ENCODE results near the gene FAM3D. TPM values are rescaled to one million over a fixed set of nuclear protein-coding genes. Genes with fewer than 3 reads are reported as not detected.

FAM3D gene
- total RNA-seq, 1 donor from 2014 or later = not detected

DNA sequence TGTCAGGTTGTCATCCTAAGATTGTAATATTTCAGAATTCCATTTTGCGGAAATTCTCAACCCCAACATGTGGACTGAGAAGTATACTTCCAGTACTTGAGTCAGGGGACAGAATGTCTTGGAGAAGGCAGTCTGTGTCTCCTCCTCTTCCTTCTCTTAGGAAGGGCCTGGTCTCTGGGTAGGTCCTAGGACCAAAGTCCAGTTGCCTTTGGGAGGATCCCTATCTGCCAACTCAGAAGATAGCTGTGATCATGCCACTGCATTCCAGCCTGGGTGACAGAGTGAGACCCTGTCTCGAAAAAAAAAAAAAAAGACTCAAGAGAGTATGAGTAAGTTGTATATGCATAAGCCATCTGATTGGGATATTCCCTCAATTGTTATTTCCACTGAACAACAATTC, 23.9 kb upstream of the FAM3D start:
- POLR2A ChIA-PET = no interaction called here
- no peak for ATAC-seq (ENCODE audit: low read depth)
- no peaks in the 10 kb centered on the region for H3K4me1 Mint-ChIP-seq
- CTCF ChIA-PET = interaction anchor here (0.6 kb wide), 1 partner anchor 224 kb away, joined by 3 read pairs; no protein-coding TSS in a partner anchor
- DNase-seq = no peak
- H3K27me3 Mint-ChIP-seq = peaks cover 6% of the 10 kb centered on the region
- no peaks in the 10 kb centered on the region for H3K36me3 Mint-ChIP-seq (ENCODE audit: low read depth)
- TF ChIP-seq, protein P1, sequence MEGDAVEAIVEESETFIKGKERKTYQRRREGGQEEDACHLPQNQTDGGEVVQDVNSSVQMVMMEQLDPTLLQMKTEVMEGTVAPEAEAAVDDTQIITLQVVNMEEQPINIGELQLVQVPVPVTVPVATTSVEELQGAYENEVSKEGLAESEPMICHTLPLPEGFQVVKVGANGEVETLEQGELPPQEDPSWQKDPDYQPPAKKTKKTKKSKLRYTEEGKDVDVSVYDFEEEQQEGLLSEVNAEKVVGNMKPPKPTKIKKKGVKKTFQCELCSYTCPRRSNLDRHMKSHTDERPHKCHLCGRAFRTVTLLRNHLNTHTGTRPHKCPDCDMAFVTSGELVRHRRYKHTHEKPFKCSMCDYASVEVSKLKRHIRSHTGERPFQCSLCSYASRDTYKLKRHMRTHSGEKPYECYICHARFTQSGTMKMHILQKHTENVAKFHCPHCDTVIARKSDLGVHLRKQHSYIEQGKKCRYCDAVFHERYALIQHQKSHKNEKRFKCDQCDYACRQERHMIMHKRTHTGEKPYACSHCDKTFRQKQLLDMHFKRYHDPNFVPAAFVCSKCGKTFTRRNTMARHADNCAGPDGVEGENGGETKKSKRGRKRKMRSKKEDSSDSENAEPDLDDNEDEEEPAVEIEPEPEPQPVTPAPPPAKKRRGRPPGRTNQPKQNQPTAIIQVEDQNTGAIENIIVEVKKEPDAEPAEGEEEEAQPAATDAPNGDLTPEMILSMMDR (IDR thresholded peaks at IDR 0.05) = no peak
- no peak overlapping the region for H3K27ac Mint-ChIP-seq
- intact Hi-C loops (cut with micrococcal nuclease) = no loop called here
- peaks cover 9% of the 10 kb centered on the region for H3K9me3 Mint-ChIP-seq
- no peak overlapping the region for H3K4me3 Mint-ChIP-seq

DNA sequence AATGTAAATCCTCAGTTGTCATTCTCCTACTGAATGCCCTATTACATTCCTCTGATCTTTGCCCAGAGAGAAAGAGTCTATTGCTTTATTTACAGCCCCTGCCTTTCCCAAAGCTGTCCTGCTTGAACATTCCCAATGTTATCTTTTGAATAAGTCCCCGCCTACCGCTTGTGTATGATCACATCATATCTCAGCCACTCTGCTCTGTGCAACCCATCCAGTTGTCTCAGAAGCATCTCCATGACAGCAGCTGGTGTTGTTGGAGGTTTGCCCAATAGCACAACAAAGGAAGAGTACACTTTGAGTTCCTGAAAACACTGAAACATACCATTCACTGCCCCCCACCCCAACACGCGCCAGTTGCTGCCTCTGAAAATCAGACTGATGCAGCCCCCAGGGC, 22.0 kb upstream of the FAM3D start:
- Mint-ChIP-seq H3K36me3 (ENCODE audit: low read depth) (no peaks in the 10 kb centered on the region), H3K4me1 (no peaks in the 10 kb centered on the region), H3K4me3 (no peak overlapping the region), H3K9me3 (peaks cover 9% of the 10 kb centered on the region), H3K27me3 (peaks cover 6% of the 10 kb centered on the region), H3K27ac (no peak overlapping the region)
- TF ChIP-seq, protein P1 (IDR thresholded peaks at IDR 0.05) = no peak
- ChIA-PET CTCF (no interaction called here), POLR2A (no interaction called here)
- intact Hi-C loops (cut with micrococcal nuclease) = no loop called here
- no peak for DNase-seq
- no peak for ATAC-seq (ENCODE audit: low read depth)

DNA sequence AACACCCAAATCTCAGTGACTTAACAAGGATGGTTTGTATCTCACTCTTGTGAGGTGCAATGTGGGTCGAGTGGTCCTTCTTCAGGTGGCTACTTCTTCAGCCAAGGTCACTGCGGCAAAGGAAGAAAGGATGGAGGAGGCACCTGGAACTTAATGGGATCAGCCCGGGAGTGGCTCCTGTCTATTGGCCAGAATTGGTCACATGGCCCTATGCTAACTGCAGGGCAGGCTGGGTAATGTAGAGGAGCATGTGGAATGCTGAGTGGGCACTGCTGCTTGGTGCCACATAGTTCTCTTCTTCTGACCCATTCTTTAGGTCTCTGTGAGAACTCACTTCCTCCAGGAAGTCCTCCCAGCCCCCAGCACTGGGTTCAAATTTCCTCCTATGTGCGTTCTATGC, 20.3 kb upstream of the FAM3D start:
- ATAC-seq (ENCODE audit: low read depth) (no peak), DNase-seq (no peak)
- CTCF ChIA-PET = no interaction called here
- peaks cover 9% of the 10 kb centered on the region for H3K9me3 Mint-ChIP-seq
- POLR2A ChIA-PET = no interaction called here
- peaks cover 9% of the 10 kb centered on the region for H3K27me3 Mint-ChIP-seq
- TF ChIP-seq, protein P1 (IDR thresholded peaks at IDR 0.05) = no peak
- H3K4me3 Mint-ChIP-seq = no peak overlapping the region
- no peaks in the 10 kb centered on the region for H3K4me1 Mint-ChIP-seq
- intact Hi-C loops (cut with micrococcal nuclease) = no loop called here
- H3K27ac Mint-ChIP-seq = no peak overlapping the region
- no peaks in the 10 kb centered on the region for H3K36me3 Mint-ChIP-seq (ENCODE audit: low read depth)

DNA sequence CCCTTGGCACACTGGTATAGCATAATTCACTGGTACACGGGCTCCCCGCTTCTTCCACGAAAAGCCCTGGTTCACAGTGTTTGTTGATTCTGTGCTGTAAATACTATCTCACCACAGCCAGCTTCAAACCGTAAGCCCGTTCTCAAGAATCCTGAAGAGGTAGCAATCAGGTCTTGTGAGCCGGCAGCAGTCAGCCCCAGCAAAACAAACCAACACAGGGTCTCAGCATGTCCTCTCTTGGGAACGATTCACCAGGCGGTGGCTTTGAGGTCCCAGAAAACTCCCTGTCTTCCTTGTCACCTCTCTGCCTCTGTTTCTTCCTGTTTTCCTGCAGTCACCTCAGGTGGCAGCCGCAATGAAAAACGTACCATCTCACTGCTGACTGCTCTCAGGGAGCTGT, 19.1 kb upstream of the FAM3D start:
- Mint-ChIP-seq H3K9me3 (peaks cover 4% of the 10 kb centered on the region), H3K27ac (no peak overlapping the region), H3K27me3 (peaks cover 9% of the 10 kb centered on the region), H3K4me3 (no peak overlapping the region), H3K4me1 (no peaks in the 10 kb centered on the region), H3K36me3 (ENCODE audit: low read depth) (no peaks in the 10 kb centered on the region)
- POLR2A ChIA-PET = no interaction called here
- CTCF ChIA-PET = no interaction called here
- intact Hi-C loops (cut with micrococcal nuclease) = no loop called here
- DNase-seq (no peak), ATAC-seq (ENCODE audit: low read depth) (no peak)
- TF ChIP-seq, protein P1 (IDR thresholded peaks at IDR 0.05) = no peak

DNA sequence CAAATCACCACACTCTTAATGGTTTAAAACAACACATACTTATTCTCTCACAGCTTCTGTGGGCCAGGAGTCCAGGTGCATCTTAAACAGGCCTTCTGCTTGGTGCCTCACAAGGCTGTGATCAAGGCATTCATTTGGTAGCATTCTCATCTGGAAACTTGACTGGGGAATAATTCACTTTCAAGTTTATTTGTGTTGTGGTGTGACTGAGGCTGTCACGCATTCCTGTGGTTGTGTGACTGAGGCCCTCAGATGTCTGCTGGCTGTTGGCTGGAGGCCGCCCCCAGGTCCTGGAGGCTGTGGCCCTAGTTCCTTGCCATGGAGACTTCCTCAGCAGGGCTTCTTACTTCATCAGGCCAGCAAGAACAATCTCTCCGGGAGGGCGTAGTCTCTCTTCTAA, 16.9 kb upstream of the FAM3D start:
- H3K27me3 Mint-ChIP-seq = peaks cover 5% of the 10 kb centered on the region
- ChIA-PET CTCF (no interaction called here), POLR2A (no interaction called here)
- intact Hi-C loops (cut with micrococcal nuclease) = no loop called here
- H3K36me3 Mint-ChIP-seq (ENCODE audit: low read depth) = no peaks in the 10 kb centered on the region
- ATAC-seq (ENCODE audit: low read depth) = no peak
- DNase-seq = no peak
- H3K27ac Mint-ChIP-seq = no peak overlapping the region
- TF ChIP-seq, protein P1 (IDR thresholded peaks at IDR 0.05) = no peak
- no peaks in the 10 kb centered on the region for H3K4me1 Mint-ChIP-seq
- no peaks in the 10 kb centered on the region for H3K9me3 Mint-ChIP-seq
- no peak overlapping the region for H3K4me3 Mint-ChIP-seq
